OCI-LY7 (cell line): ENCODE results near the gene KRTAP5-2. TPM values are rescaled to one million over a fixed set of nuclear protein-coding genes. Genes with fewer than 3 reads are reported as not detected.

Experiments used
- BruUV-seq: library from RNA; stranded (reverse); fragments of 400-500 nt; replicated peaks from 2 replicates; lab custom pipeline; 2021; lab: Mats Ljungman, UMichigan
- CTCF ChIA-PET: fragments of 300-600 bp; sonication (Branson Sonifier 250); formaldehyde crosslinking; loops from one replicate; lab custom pipeline; 2022; ENCODE audit warnings: antibody characterized with exemption; ENCODE audit not compliant: unreplicated experiment; lab: Charles Lee
- POLR2A ChIA-PET: fragments of 300-600 bp; sonication (Branson Sonifier 250); formaldehyde crosslinking; loops from one replicate; lab custom pipeline; 2022; ENCODE audit warnings: antibody characterized with exemption; lab: Charles Lee
- DNase-seq: peaks from one replicate; pipeline ENCODE4 v3.0.0-alpha.2; 2015; ENCODE audit warnings: low spot score
- H2AFZ ChIP-seq: fragments of 200-600 bp; sonication (generic), shearing (Covaris generic); 2 replicates; pipeline ENCODE4 v1.6.1; 2014; ENCODE audit warnings: mild to moderate bottlenecking, antibody characterized with exemption, low read length, moderate library complexity
- H3K27ac ChIP-seq: fragments of 200-600 bp; sonication (generic); 2 replicates; pipeline ENCODE4 v1.5.1; 2014; ENCODE audit warnings: mixed run types, low read depth, mild to moderate bottlenecking, moderate library complexity, low read length, inconsistent platforms; ENCODE audit not compliant: poor library complexity, severe bottlenecking
- H3K36me3 ChIP-seq: fragments of 200-600 bp; sonication (generic); 2 replicates; pipeline ENCODE4 v1.6.1; 2014; ENCODE audit warnings: mild to moderate bottlenecking, antibody characterized with exemption, low read length, moderate library complexity, mixed read lengths; ENCODE audit not compliant: insufficient read depth
- H3K4me1 ChIP-seq: fragments of 200-600 bp; sonication (generic); 2 replicates; pipeline ENCODE4 v1.5.1; 2014; ENCODE audit warnings: mild to moderate bottlenecking, low read length; ENCODE audit not compliant: insufficient read depth, poor library complexity, severe bottlenecking
- H3K4me2 ChIP-seq: fragments of 200-600 bp; sonication (generic); 2 replicates; pipeline ENCODE4 v1.6.1; 2014; ENCODE audit warnings: mild to moderate bottlenecking, low read length
- H3K4me3 ChIP-seq: fragments of 200-600 bp; sonication (generic); 2 replicates; pipeline ENCODE4 v1.5.1; 2014; ENCODE audit warnings: mild to moderate bottlenecking, low read depth, low read length; ENCODE audit not compliant: poor library complexity, severe bottlenecking
- H3K79me2 ChIP-seq: fragments of 200-600 bp; sonication (generic); 2 replicates; pipeline ENCODE4 v1.6.1; 2016; ENCODE audit warnings: low read depth, mild to moderate bottlenecking, low read length, moderate library complexity, mixed read lengths; ENCODE audit not compliant: insufficient read depth
- H3K9me2 ChIP-seq: fragments of 200-600 bp; sonication (generic); 2 replicates; pipeline ENCODE4 v1.6.1; 2016; ENCODE audit warnings: mild to moderate bottlenecking, low read length, mixed read lengths; ENCODE audit not compliant: insufficient read depth
- H3K9me3 ChIP-seq: fragments of 200-600 bp; sonication (generic); 2 replicates; pipeline ENCODE4 v1.6.1; 2014; ENCODE audit warnings: mild to moderate bottlenecking, mixed run types, low read length, mixed read lengths
- H4K20me1 ChIP-seq: fragments of 200-600 bp; sonication (generic); 2 replicates; pipeline ENCODE4 v1.6.1; 2014; ENCODE audit warnings: mild to moderate bottlenecking, antibody characterized with exemption, low read length, moderate library complexity, mixed read lengths; ENCODE audit not compliant: insufficient read depth
- CTCF ChIP-seq: fragments of 200-600 bp; sonication (generic); conservative IDR thresholded peaks from 2 replicates; pipeline ENCODE4 v1.5.1; 2014; ENCODE audit warnings: mild to moderate bottlenecking, antibody characterized with exemption, low read length, moderate library complexity, mixed read lengths
- EZH2phosphoT487 ChIP-seq: fragments of 200-600 bp; sonication (generic); IDR thresholded peaks from 2 replicates; pipeline ENCODE4 v1.6.1; 2018; ENCODE audit warnings: low read depth, borderline replicate concordance, mild to moderate bottlenecking, mixed run types, antibody characterized with exemption, low read length, moderate library complexity, mixed read lengths
- intact Hi-C: fragments of 100-400 bp; cut with micrococcal nuclease; formaldehyde crosslinking; loops from one replicate; pipeline ENCODE4 v1.10.0; 2022; ENCODE audit not compliant: unreplicated experiment
- total RNA-seq, 2 experiments: library from RNA; depleted of rRNA in 1 of 2; stranded (reverse); fragments of >200 nt in 1 of 2; shearing (Covaris generic) in 1 of 2; gene quantifications; 2 replicates each; pipeline ENCODE4 v1.2.3, GENCODE V29; 2014 to 2022

KRTAP5-2 gene
- total RNA-seq, 2 experiments from 2014 or later: not detected

- no peaks in the 10 kb centered on the region for H4K20me1 ChIP-seq
- no peaks in the 10 kb centered on the region for H3K36me3 ChIP-seq
- no peak overlapping the region for H3K27ac ChIP-seq
- no peak overlapping the region for H2AFZ ChIP-seq
- no peak for DNase-seq
- no peak for TF ChIP-seq CTCF
- no peak for TF ChIP-seq EZH2phosphoT487
- intact Hi-C loops: loop anchor here (10.0 kb wide), 1 partner anchor 367 kb away; no protein-coding TSS in a partner anchor
- no peaks in the 10 kb centered on the region for H3K9me3 ChIP-seq
- BruUV-seq: no TSS peak
- POLR2A ChIA-PET: interaction anchor here (0.6 kb wide), 1 partner anchor 54 kb away, joined by 3 read pairs; no protein-coding TSS in a partner anchor
- H3K4me3 ChIP-seq: no peak overlapping the region
- no peaks in the 10 kb centered on the region for H3K79me2 ChIP-seq
- H3K9me2 ChIP-seq: no peaks in the 10 kb centered on the region
- CTCF ChIA-PET: interaction anchor here (0.6 kb wide), 1 partner anchor 25 kb away, joined by 3 read pairs; no protein-coding TSS in a partner anchor
- H3K4me1 ChIP-seq: peaks cover 13% of the 10 kb centered on the region
- H3K4me2 ChIP-seq: no peak overlapping the region
These were observed 26.3 kb downstream of the KRTAP5-2 start for GRCh38 chr11:1571760-1572196.

GRCh38 chr11:1570896-1571759, 27.0 kb downstream of the KRTAP5-2 start:
- H3K36me3 ChIP-seq: no peaks in the 10 kb centered on the region
- BruUV-seq: no TSS peak
- no peaks in the 10 kb centered on the region for H3K9me3 ChIP-seq
- no peak overlapping the region for H3K4me3 ChIP-seq
- DNase-seq: no peak
- TF ChIP-seq CTCF: no peak
- TF ChIP-seq EZH2phosphoT487: no peak
- H3K9me2 ChIP-seq: no peaks in the 10 kb centered on the region
- peaks cover 13% of the 10 kb centered on the region for H3K4me1 ChIP-seq
- H3K4me2 ChIP-seq: no peak overlapping the region; the same call in 1 of the 2 replicates
- no peak overlapping the region for H2AFZ ChIP-seq
- CTCF ChIA-PET: no interaction called here
- H3K79me2 ChIP-seq: no peaks in the 10 kb centered on the region
- no peaks in the 10 kb centered on the region for H4K20me1 ChIP-seq
- POLR2A ChIA-PET: no interaction called here
- no peak overlapping the region for H3K27ac ChIP-seq
- intact Hi-C loops: loop anchor here (10.0 kb wide), 1 partner anchor 366 kb away; no protein-coding TSS in a partner anchor

GRCh38 chr11:1570531-1570895, 27.6 kb downstream of the KRTAP5-2 start:
- TF ChIP-seq CTCF: no peak
- no peak for TF ChIP-seq EZH2phosphoT487
- DNase-seq: no peak
- no TSS peak for BruUV-seq
- no peak overlapping the region for H3K4me3 ChIP-seq
- no peak overlapping the region for H3K27ac ChIP-seq
- intact Hi-C loops: loop anchor here (10.0 kb wide), 1 partner anchor 366 kb away; no protein-coding TSS in a partner anchor
- ChIA-PET POLR2A (no interaction called here), CTCF (no interaction called here)
- H3K79me2 ChIP-seq: no peaks in the 10 kb centered on the region
- peaks cover 13% of the 10 kb centered on the region for H3K4me1 ChIP-seq
- H2AFZ ChIP-seq: no peak overlapping the region
- no peaks in the 10 kb centered on the region for H3K36me3 ChIP-seq
- no peaks in the 10 kb centered on the region for H3K9me3 ChIP-seq
- no peak overlapping the region for H3K4me2 ChIP-seq
- H3K9me2 ChIP-seq: no peaks in the 10 kb centered on the region
- no peaks in the 10 kb centered on the region for H4K20me1 ChIP-seq
